Lung (tissue), 12 donors: Measurements from ENCODE around the gene GNA14. TPM values are rescaled to one million over a fixed set of nuclear protein-coding genes. Genes with fewer than 3 reads are reported as not detected.
"Not testable (repeated sequence)": the region's sequence is repeated elsewhere in the genome, so short reads cannot be mapped to it uniquely, and the experiment has no call there.

Source experiments
- ATAC-seq: fragments of 200-7000 bp; cut with Tn5 transposase; one replicate; pipeline ENCODE4 v1.9.1; 2020; ENCODE audit warnings: moderate number of reproducible peaks; ENCODE audit not compliant: insufficient read depth, low FRiP score
- DNase-seq, 3 donors: peaks; one replicate each; pipeline ENCODE4 v3.0.0-alpha.2; 2013 to 2017
- H3K27ac ChIP-seq, 2 donors: one replicate each; pipeline ENCODE4 v1.5.1; 2013; ENCODE audit warnings: mild to moderate bottlenecking in 2 of 2, moderate library complexity in 2 of 2, control low read depth in 1 of 2, inconsistent platforms in 1 of 2, low read depth in 1 of 2, low read length in 1 of 2
- H3K27me3 ChIP-seq, 3 donors: one replicate each; pipeline ENCODE4 v1.5.1; 2013; ENCODE audit warnings: low read length in 2 of 3; ENCODE audit not compliant: control insufficient read depth in 3 of 3, insufficient read depth in 3 of 3
- H3K36me3 ChIP-seq, 4 donors: one replicate each; pipeline ENCODE4 v1.5.1; 2013; ENCODE audit warnings: low read length in 4 of 4, mild to moderate bottlenecking in 1 of 4, moderate library complexity in 1 of 4; ENCODE audit not compliant: control insufficient read depth in 4 of 4, insufficient read depth in 4 of 4
- H3K4me1 ChIP-seq, 5 donors: one replicate each; pipeline ENCODE4 v1.5.1; 2013; ENCODE audit warnings: low read length in 5 of 5, mild to moderate bottlenecking in 2 of 5, moderate library complexity in 1 of 5; ENCODE audit not compliant: control insufficient read depth in 5 of 5, insufficient read depth in 5 of 5
- H3K4me3 ChIP-seq: one replicate; pipeline ENCODE4 v1.5.1; 2013; ENCODE audit warnings: mild to moderate bottlenecking, control low read depth, moderate library complexity
- H3K9ac ChIP-seq, 2 donors: one replicate each; pipeline ENCODE4 v1.5.1; 2013; ENCODE audit warnings: low read length in 2 of 2, control low read depth in 1 of 2; ENCODE audit not compliant: insufficient read depth in 1 of 2
- H3K9me3 ChIP-seq, 4 donors: one replicate each; pipeline ENCODE4 v1.5.1; 2013; ENCODE audit warnings: low read length in 3 of 4, mild to moderate bottlenecking in 1 of 4, moderate library complexity in 1 of 4; ENCODE audit not compliant: control insufficient read depth in 4 of 4, insufficient read depth in 3 of 4
- WGBS, 2 donors: extraction: QIAGEN DNeasy Blood & Tissue Kit; methylation state at CpG; one replicate each; pipeline ENCODE4 v1.1.7; 2013; 5-methylcytosine and 5-hydroxymethylcytosine counted together
- polyA plus RNA-seq, 2 donors: library from polyadenylated mRNA; stranded (reverse); fragments of 200-250 nt; gene quantifications; one replicate each; pipeline ENCODE4 v1.2.1, GENCODE V29; 2013
- total RNA-seq, 2 donors: library from RNA; depleted of rRNA in 1 of 2; stranded (reverse); fragments of >200 nt in 1 of 2; gene quantifications; one replicate each; pipeline ENCODE4 v1.2.1, GENCODE V29; 2014 to 2021
- TF ChIP-seq, protein P1 (sequence below): IDR thresholded peaks from 2 replicates; pipeline ENCODE4 v1.5.1; 2012; ENCODE audit warnings: mild to moderate bottlenecking; ENCODE audit errors: control extremely low read depth, extremely low read depth
- donor health status: control.
- donor health status: control.
- donor health status: Bipolar disorder and iron deficiency.
- donor health status: healthy.
- donor health status: DM: yes; HTN: yes; CAD: no.

The GNA14 gene
- total and polyA plus RNA-seq, 4 donors: 4.1 to 15.1 (median 11.3) TPM

DNA sequence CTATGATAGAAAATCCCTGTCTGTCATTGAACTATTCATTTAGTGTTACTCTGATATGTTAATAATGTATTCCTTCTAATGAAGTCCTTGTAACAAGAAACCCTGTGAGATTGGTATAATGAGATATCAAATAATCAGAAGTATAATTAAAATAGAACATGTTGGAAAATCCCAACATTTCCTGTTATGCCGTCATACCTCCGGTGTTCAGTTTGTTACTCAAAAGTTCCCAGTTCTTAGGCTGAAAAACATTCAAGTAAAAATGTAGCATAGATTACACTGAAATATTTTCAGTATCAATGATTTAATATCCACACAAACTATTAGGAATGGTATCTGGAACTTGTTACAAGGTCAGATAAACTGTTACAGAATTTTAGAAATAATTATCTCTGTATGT is 227.5 kb downstream of the GNA14 start:
- Histone ChIP-seq H3K4me1 (peaks cover 0 to 13% (median 0%) of the 10 kb centered on the region in 5 donors), H3K27ac (no peak overlapping the region), H3K27me3 (no peaks in the 10 kb centered on the region), H3K36me3 (peaks cover 0 to 4% (median 2%) of the 10 kb centered on the region in 4 donors), H3K9me3 (no peaks in the 10 kb centered on the region), H3K4me3 (no peak overlapping the region), H3K9ac (no peak overlapping the region)
- DNase-seq (no peak), ATAC-seq (no peak)
- TF ChIP-seq, protein P1, sequence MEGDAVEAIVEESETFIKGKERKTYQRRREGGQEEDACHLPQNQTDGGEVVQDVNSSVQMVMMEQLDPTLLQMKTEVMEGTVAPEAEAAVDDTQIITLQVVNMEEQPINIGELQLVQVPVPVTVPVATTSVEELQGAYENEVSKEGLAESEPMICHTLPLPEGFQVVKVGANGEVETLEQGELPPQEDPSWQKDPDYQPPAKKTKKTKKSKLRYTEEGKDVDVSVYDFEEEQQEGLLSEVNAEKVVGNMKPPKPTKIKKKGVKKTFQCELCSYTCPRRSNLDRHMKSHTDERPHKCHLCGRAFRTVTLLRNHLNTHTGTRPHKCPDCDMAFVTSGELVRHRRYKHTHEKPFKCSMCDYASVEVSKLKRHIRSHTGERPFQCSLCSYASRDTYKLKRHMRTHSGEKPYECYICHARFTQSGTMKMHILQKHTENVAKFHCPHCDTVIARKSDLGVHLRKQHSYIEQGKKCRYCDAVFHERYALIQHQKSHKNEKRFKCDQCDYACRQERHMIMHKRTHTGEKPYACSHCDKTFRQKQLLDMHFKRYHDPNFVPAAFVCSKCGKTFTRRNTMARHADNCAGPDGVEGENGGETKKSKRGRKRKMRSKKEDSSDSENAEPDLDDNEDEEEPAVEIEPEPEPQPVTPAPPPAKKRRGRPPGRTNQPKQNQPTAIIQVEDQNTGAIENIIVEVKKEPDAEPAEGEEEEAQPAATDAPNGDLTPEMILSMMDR: no peak
- WGBS, 2 donors: 61 to 67% methylated on average over 2 of the region's 2 CpGs

DNA sequence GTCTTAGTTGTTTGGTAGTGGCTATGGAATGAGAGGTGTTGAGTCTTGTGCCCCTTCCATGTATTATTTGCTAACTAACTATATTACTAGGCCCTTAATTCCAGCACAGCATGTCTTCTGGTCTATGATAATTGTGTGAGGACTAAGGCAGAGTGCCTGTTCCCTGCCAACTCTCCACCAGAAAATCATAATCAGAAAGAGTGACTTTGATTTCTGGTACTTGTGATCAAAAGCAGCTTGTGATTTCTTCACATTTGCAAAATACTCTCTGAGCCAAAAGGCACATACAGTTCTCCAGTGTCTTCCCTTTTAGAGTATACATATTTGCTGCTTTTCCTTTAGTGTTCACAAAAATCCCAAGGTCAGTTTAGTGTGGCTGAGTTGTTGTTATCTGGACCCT is 229.9 kb downstream of the GNA14 start:
- TF ChIP-seq, protein P1: no peak
- Histone ChIP-seq H3K4me3 (no peak overlapping the region), H3K9ac (no peak overlapping the region), H3K36me3 (peaks cover 0 to 3% (median 0%) of the 10 kb centered on the region in 4 donors), H3K4me1 (peaks cover 0 to 13% (median 0%) of the 10 kb centered on the region in 5 donors), H3K9me3 (no peaks in the 10 kb centered on the region), H3K27me3 (no peaks in the 10 kb centered on the region), H3K27ac (no peak overlapping the region)
- DNase-seq: peak in 2 of 3 donors; percentile 34 to 45
- no peak for ATAC-seq

DNA sequence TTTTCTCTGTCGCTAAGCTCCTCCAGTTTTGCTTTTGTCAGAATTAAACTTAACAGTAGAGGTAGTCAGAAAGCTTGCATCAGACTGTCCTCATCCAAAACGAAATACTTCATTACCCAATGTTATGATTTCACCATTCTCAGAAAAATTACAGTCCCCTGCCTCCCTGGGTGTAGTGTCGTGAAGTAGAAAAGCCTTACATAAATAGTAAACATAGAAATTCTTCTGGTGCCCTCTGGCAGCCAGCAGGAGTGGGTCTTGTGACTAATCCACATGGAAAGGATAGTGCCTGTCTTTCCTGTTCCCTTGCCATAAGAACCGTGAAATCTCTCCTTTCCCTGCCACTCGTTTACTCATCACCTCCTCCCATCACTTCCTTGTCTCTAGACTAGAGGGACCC is 230.6 kb downstream of the GNA14 start:
- WGBS, 2 donors: 13 to 42% methylated on average over 5 of the region's 5 CpGs
- TF ChIP-seq, protein P1: no peak
- Histone ChIP-seq H3K27ac (no peak overlapping the region), H3K4me1 (peaks cover 0 to 13% (median 0%) of the 10 kb centered on the region in 5 donors), H3K9ac (no peak overlapping the region), H3K9me3 (no peaks in the 10 kb centered on the region), H3K27me3 (no peaks in the 10 kb centered on the region), H3K36me3 (no peaks in the 10 kb centered on the region), H3K4me3 (no peak overlapping the region)
- DNase-seq (peak in 2 of 3 donors; percentile 57 to 61), ATAC-seq (peak; percentile 77)

DNA sequence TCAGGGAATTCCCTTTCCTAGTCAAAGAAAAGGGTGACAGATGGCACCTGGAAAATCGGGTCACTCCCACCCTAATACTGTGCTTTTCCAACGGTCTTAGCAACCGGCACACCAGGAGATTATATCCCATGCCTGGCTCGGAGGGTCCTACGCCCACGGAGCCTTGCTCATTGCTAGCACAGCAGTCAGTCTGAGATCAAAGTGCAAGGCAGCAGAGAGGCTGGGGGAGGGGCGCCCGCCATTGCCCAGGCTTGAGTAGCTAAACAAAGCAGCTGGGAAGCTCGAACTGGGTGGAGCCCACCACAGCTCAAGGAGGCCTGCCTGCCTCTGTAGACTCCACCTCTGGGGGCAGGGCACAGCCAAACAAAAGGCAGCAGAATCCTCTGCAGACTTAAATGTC is 239.6 kb downstream of the GNA14 start:
- not testable (repeated sequence) for H3K4me3 ChIP-seq, DNase-seq, ATAC-seq, H3K27me3 ChIP-seq, H3K4me1 ChIP-seq, H3K27ac ChIP-seq, H3K9me3 ChIP-seq, H3K9ac ChIP-seq
- H3K36me3 ChIP-seq: peaks cover 0 to 12% (median 6%) of the 10 kb centered on the region in 4 donors
- 92 to 96% methylated on average over 9 of the region's 9 CpGs for WGBS, 2 donors
